ENCODE results near the gene GALNT4. TPM values are rescaled to one million over a fixed set of nuclear protein-coding genes. Genes with fewer than 3 reads are reported as not detected.

Gene GALNT4
- total and polyA plus RNA-seq, 9 of the 15 experiments (the other 6 are each of a cell fraction or from before 2014, with no cell fraction given): 1.2 to 4.6 (median 3.4) TPM

- ChIA-PET POLR2A (interaction anchor here (0.6 to 1.8 kb wide), 3 partner anchors 10 to 580 kb away, joined by 3 to 5 read pairs (median 3); no protein-coding TSS in a partner anchor), CTCF (ENCODE audit: low intra/inter-chr PET ratio) (interaction anchor here (0.8 to 1.1 kb wide), 2 partner anchors 560 kb away, joined by 3 to 5 read pairs; no protein-coding TSS in a partner anchor)
- Histone ChIP-seq H4K20me1 (replicated peaks; ENCODE audit: control insufficient read depth, insufficient read depth, low read length) (no peaks in the 10 kb centered on the region), H3K4me2 (ENCODE audit: insufficient read depth, low read length) (no peak overlapping the region), H3K36me3 (ENCODE audit: control insufficient read depth, insufficient read depth, low read length) (no peaks in the 10 kb centered on the region), H3K4me3 (no peak overlapping the region), H3K4me1 (replicated peaks in 1 of 2; ENCODE audit: control insufficient read depth in 2 of 2, insufficient read depth in 2 of 2, low read length in 2 of 2) (peaks cover 11 to 48% of the 10 kb centered on the region in 2 experiments), H3K79me2 (ENCODE audit: control insufficient read depth, insufficient read depth, low read length) (no peaks in the 10 kb centered on the region), H3K9me3 (replicated peaks; ENCODE audit: control insufficient read depth, insufficient read depth, low read depth, low read length) (no peaks in the 10 kb centered on the region), H3K9ac (ENCODE audit: insufficient read depth in 1 of 2, low read depth in 2 of 2, low read length in 2 of 2) (no peak overlapping the region), H3K27ac (ENCODE audit: extremely low read depth, low read depth, low read length) (no peak overlapping the region), H3K27me3 (ENCODE audit: control insufficient read depth in 2 of 2, insufficient read depth in 2 of 2, low read length in 2 of 2) (no peaks in the 10 kb centered on the region), H3K9me1 (ENCODE audit: control insufficient read depth, insufficient read depth, low read length) (no peaks in the 10 kb centered on the region), H2AFZ (ENCODE audit: low read depth, low read length) (no peak overlapping the region)
- in situ Hi-C loops (cut with MboI) (loop anchor here (25.0 kb wide), 1 partner anchor 1294 kb away; no protein-coding TSS in a partner anchor), intact Hi-C loops (cut with micrococcal nuclease) (loop anchor here (1.0 to 10.0 kb wide), 7 partner anchors 166 to 1414 kb away; partner anchors contain the start of genes ATP2B1 and CCER1)
- DNase-seq (ENCODE audit: extremely low read depth in 1 of 4, low spot score in 3 of 4): peak; percentile 67 to 89 (median 70)
- BruUV-seq (replicated peaks): no TSS peak
- peak; percentile 81 for ATAC-seq
- FAIRE-seq: peak; percentile 73
- WGBS (ENCODE audit: insufficient coverage, low coverage, missing lambda C conversion rate): 28% methylated on average over 5 of the region's 6 CpGs
- TF ChIP-seq ZBTB17 (CRISPR knock-in tag; IDR thresholded peaks at IDR 0.05) (no peak), SMARCA4 (IDR thresholded peaks at IDR 0.05) (no peak), BDP1 (IDR thresholded peaks at IDR 0.05; ENCODE audit: insufficient read depth, insufficient read length) (no peak), CTCF (IDR thresholded peaks at IDR 0.05 in 2 of 3, conservative IDR thresholded peaks at IDR 0.05 in 1 of 3; ENCODE audit: insufficient read depth in 2 of 3, low read depth in 1 of 3, low read length in 3 of 3) (peak; percentile 77 to 92 (median 84)), ZNF780A (CRISPR knock-in tag; IDR thresholded peaks at IDR 0.05) (no peak), TCF7L2 (IDR thresholded peaks at IDR 0.05; ENCODE audit: low read depth, low read length) (peak; percentile 78), CREB3L1 (IDR thresholded peaks at IDR 0.05; ENCODE audit: borderline replicate concordance, low read depth) (0 out of 2 replicates have a peak, but pooled peaks have one; percentile 13), RHOXF2B (CRISPR knock-in tag; conservative IDR thresholded peaks at IDR 0.05) (no peak), TCF7 (IDR thresholded peaks at IDR 0.05; ENCODE audit: borderline replicate concordance) (peak; percentile 97), BRD9 (IDR thresholded peaks at IDR 0.05; ENCODE audit: low read depth, partially characterized antibody) (peak; percentile 73), FOXM1 (IDR thresholded peaks at IDR 0.05; ENCODE audit: low read depth) (no peak), FOXM1 (CRISPR knock-in tag; IDR thresholded peaks at IDR 0.05; ENCODE audit: low read depth) (no peak), HLTF (IDR thresholded peaks at IDR 0.05) (no peak), EWSR1 (IDR thresholded peaks at IDR 0.05; ENCODE audit: borderline replicate concordance, low read depth, partially characterized antibody) (no peak), CBFA2T3 (IDR thresholded peaks at IDR 0.05) (no peak), CREM (IDR thresholded peaks at IDR 0.05; ENCODE audit: low read depth) (peak; percentile 63), E2F8 (IDR thresholded peaks at IDR 0.05; ENCODE audit: low read depth, partially characterized antibody) (peak; percentile 15)
Measured at GRCh38 chr12:89542912-89543592, 18.5 kb upstream of the GALNT4 start.
